OCI-LY3 (cell line): Measurements from ENCODE around the gene NANOG.

Experiments
- EZH2phosphoT487 ChIP-seq: fragments of 200-600 bp; shearing (Covaris generic); IDR thresholded peaks from 2 replicates; pipeline ENCODE4 v1.6.1; 2018; ENCODE audit warnings: antibody characterized with exemption, mixed run types, low read depth
- TF ChIP-seq, protein P1 (sequence below): fragments of 200-600, 300-600 bp; sonication (generic); IDR thresholded peaks from 2 replicates; pipeline ENCODE4 v1.5.1; 2014; ENCODE audit warnings: antibody characterized with exemption, low read length, low read depth

- TF ChIP-seq, protein P1, sequence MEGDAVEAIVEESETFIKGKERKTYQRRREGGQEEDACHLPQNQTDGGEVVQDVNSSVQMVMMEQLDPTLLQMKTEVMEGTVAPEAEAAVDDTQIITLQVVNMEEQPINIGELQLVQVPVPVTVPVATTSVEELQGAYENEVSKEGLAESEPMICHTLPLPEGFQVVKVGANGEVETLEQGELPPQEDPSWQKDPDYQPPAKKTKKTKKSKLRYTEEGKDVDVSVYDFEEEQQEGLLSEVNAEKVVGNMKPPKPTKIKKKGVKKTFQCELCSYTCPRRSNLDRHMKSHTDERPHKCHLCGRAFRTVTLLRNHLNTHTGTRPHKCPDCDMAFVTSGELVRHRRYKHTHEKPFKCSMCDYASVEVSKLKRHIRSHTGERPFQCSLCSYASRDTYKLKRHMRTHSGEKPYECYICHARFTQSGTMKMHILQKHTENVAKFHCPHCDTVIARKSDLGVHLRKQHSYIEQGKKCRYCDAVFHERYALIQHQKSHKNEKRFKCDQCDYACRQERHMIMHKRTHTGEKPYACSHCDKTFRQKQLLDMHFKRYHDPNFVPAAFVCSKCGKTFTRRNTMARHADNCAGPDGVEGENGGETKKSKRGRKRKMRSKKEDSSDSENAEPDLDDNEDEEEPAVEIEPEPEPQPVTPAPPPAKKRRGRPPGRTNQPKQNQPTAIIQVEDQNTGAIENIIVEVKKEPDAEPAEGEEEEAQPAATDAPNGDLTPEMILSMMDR: no peak
- no peak for TF ChIP-seq EZH2phosphoT487
Measured at GRCh38 chr12:7835766-7836165, 46.6 kb downstream of the NANOG start.
